ENCODE results near the gene PDK1. TPM values are rescaled to one million over a fixed set of nuclear protein-coding genes. Genes with fewer than 3 reads are reported as not detected.

PDK1 gene
- total RNA-seq, 1 experiment from 2014 or later: 11.7 TPM

GRCh38 chr2:172560721-172561120 lies 4.8 kb downstream of the PDK1 start:
- ChIA-PET CTCF (no interaction called here), POLR2A (no interaction called here)
- BruUV-seq (replicated peaks): no TSS peak
- Histone ChIP-seq H3K4me3 (ENCODE audit: low read depth in 2 of 2, low read length in 2 of 2) (no peak overlapping the region), H3K9me3 (ENCODE audit: control insufficient read depth, insufficient read depth, low read depth, low read length) (no peaks in the 10 kb centered on the region), H3K27me3 (ENCODE audit: control insufficient read depth, insufficient read depth, low read length) (no peaks in the 10 kb centered on the region), H3K4me1 (ENCODE audit: control insufficient read depth, insufficient read depth, low read length) (peaks cover 13% of the 10 kb centered on the region), H3K36me3 (ENCODE audit: control insufficient read depth, insufficient read depth, low read length) (peaks cover 8% of the 10 kb centered on the region), H3K27ac (ENCODE audit: low read length) (no peak overlapping the region)
- intact Hi-C loops (cut with micrococcal nuclease; ENCODE audit: unreplicated experiment): no loop called here
- in situ Hi-C loops (cut with HindIII; ENCODE audit: low pct_unique_long_range_greater_than_20kb, low sequenced_read_pairs): no loop called here
- ATAC-seq (no peak), DNase-seq (ENCODE audit: low read depth, low spot score) (no peak)
- TF ChIP-seq POLR2AphosphoS5 (IDR thresholded peaks at IDR 0.05; ENCODE audit: low read depth, low read length) (no peak), TCF7L2 (IDR thresholded peaks at IDR 0.05; ENCODE audit: low read depth, low read length) (no peak), REST (IDR thresholded peaks at IDR 0.05; ENCODE audit: insufficient read depth in 1 of 2, low read depth in 2 of 2, low read length in 1 of 2) (no peak), SIN3A (IDR thresholded peaks at IDR 0.05; ENCODE audit: borderline replicate concordance, insufficient read depth, low read depth, low read length) (no peak), CTCF (IDR thresholded peaks at IDR 0.05) (no peak)

GRCh38 chr2:172561270-172561669 lies 5.4 kb downstream of the PDK1 start:
- no peak for TF ChIP-seq CTCF (IDR thresholded peaks at IDR 0.05)
- no peak for TF ChIP-seq TCF7L2 (IDR thresholded peaks at IDR 0.05; ENCODE audit: low read depth, low read length)
- no peak for TF ChIP-seq POLR2AphosphoS5 (IDR thresholded peaks at IDR 0.05; ENCODE audit: low read depth, low read length)
- no peak for TF ChIP-seq SIN3A (IDR thresholded peaks at IDR 0.05; ENCODE audit: borderline replicate concordance, insufficient read depth, low read depth, low read length)
- Histone ChIP-seq H3K36me3 (ENCODE audit: control insufficient read depth, insufficient read depth, low read length) (peaks cover 8% of the 10 kb centered on the region), H3K4me1 (ENCODE audit: control insufficient read depth, insufficient read depth, low read length) (peaks cover 13% of the 10 kb centered on the region), H3K27me3 (ENCODE audit: control insufficient read depth, insufficient read depth, low read length) (no peaks in the 10 kb centered on the region), H3K9me3 (ENCODE audit: control insufficient read depth, insufficient read depth, low read depth, low read length) (no peaks in the 10 kb centered on the region), H3K27ac (ENCODE audit: low read length) (no peak overlapping the region), H3K4me3 (ENCODE audit: low read depth in 2 of 2, low read length in 2 of 2) (no peak overlapping the region)
- ChIA-PET CTCF (no interaction called here), POLR2A (interaction anchor here (0.5 kb wide), 1 partner anchor 19 kb away, joined by 10 read pairs; no protein-coding TSS in a partner anchor)
- BruUV-seq (replicated peaks): no TSS peak
- ATAC-seq: no peak
- intact Hi-C loops (cut with micrococcal nuclease; ENCODE audit: unreplicated experiment) (no loop called here), in situ Hi-C loops (cut with HindIII; ENCODE audit: low pct_unique_long_range_greater_than_20kb, low sequenced_read_pairs) (no loop called here)
- no peak for DNase-seq (ENCODE audit: low read depth, low spot score)
